Measurements from ENCODE around the gene CC2D1B.

Gene CC2D1B

GRCh38 chr1:52404116-52404974, 38.3 kb upstream of the CC2D1B start, which contains the start of the genes ORC1 and PRPF38A:
ORC1 (minus strand) TSS chr1:52404423; CDS start chr1:52402223, 2,200 bp downstream.
PRPF38A (plus strand) TSS chr1:52404602; CDS start chr1:52404750, 148 bp downstream.
- Histone ChIP-seq H3K4me1 (ENCODE audit: low read length) (peaks cover 17% of the 10 kb centered on the region), H3K27ac (ENCODE audit: low read length) (peak within 1 kb of the TSS; percentile 70), H3K27me3 (ENCODE audit: low read depth, low read length) (no peaks in the 10 kb centered on the region), H3K36me3 (replicated peaks; ENCODE audit: low read depth, low read length) (peaks cover 44% of the 10 kb centered on the region), H3K9me3 (ENCODE audit: insufficient read depth, low read length) (no peaks in the 10 kb centered on the region), H3K9ac (ENCODE audit: low read length) (peak within 1 kb of the TSS; percentile 90), H3K79me2 (ENCODE audit: low read length) (peaks cover 66% of the 10 kb centered on the region), H2AFZ (ENCODE audit: low read depth, low read length) (peak within 1 kb of the TSS; percentile 83), H3K4me3 (ENCODE audit: low read length) (peak within 1 kb of the TSS; percentile 86), H4K20me1 (ENCODE audit: insufficient read depth, low read length) (no peaks in the 10 kb centered on the region), H3K4me2 (ENCODE audit: low read length) (peak within 1 kb of the TSS; percentile 81)
- TF ChIP-seq CTCF (IDR thresholded peaks at IDR 0.05; ENCODE audit: low read depth, low read length): peak; percentile 31; the same call in 1 of the 2 replicates
- TF ChIP-seq EZH2phosphoT487 (IDR thresholded peaks at IDR 0.05; ENCODE audit: low read depth): no peak

- Histone ChIP-seq H3K4me2 (ENCODE audit: low read length) (peak overlapping the region; percentile 81), H3K27me3 (ENCODE audit: low read depth, low read length) (no peaks in the 10 kb centered on the region), H3K9me3 (ENCODE audit: insufficient read depth, low read length) (no peaks in the 10 kb centered on the region), H3K36me3 (replicated peaks; ENCODE audit: low read depth, low read length) (peaks cover 39% of the 10 kb centered on the region), H3K79me2 (ENCODE audit: low read length) (peaks cover 66% of the 10 kb centered on the region), H3K4me3 (ENCODE audit: low read length) (peak overlapping the region; percentile 86), H2AFZ (ENCODE audit: low read depth, low read length) (peak overlapping the region; percentile 83), H3K4me1 (ENCODE audit: low read length) (peaks cover 17% of the 10 kb centered on the region), H4K20me1 (ENCODE audit: insufficient read depth, low read length) (no peaks in the 10 kb centered on the region), H3K27ac (ENCODE audit: low read length) (peak overlapping the region; percentile 70), H3K9ac (ENCODE audit: low read length) (peak overlapping the region; percentile 90)
- TF ChIP-seq EZH2phosphoT487 (IDR thresholded peaks at IDR 0.05; ENCODE audit: low read depth) (no peak), CTCF (IDR thresholded peaks at IDR 0.05; ENCODE audit: low read depth, low read length) (no peak)
These were observed 37.6 kb upstream of the CC2D1B start for GRCh38 chr1:52403566-52404115.

- H3K4me1 ChIP-seq (ENCODE audit: low read length): peaks cover 17% of the 10 kb centered on the region
- H3K4me3 ChIP-seq (ENCODE audit: low read length): peak overlapping the region; percentile 86
- peak overlapping the region; percentile 81 for H3K4me2 ChIP-seq (ENCODE audit: low read length)
- H3K79me2 ChIP-seq (ENCODE audit: low read length): peaks cover 66% of the 10 kb centered on the region
- no peaks in the 10 kb centered on the region for H3K27me3 ChIP-seq (ENCODE audit: low read depth, low read length)
- H3K9me3 ChIP-seq (ENCODE audit: insufficient read depth, low read length): no peaks in the 10 kb centered on the region
- no peaks in the 10 kb centered on the region for H4K20me1 ChIP-seq (ENCODE audit: insufficient read depth, low read length)
- peak overlapping the region; percentile 70 for H3K27ac ChIP-seq (ENCODE audit: low read length)
- no peak overlapping the region for H2AFZ ChIP-seq (ENCODE audit: low read depth, low read length)
- TF ChIP-seq EZH2phosphoT487 (IDR thresholded peaks at IDR 0.05; ENCODE audit: low read depth) (no peak), CTCF (IDR thresholded peaks at IDR 0.05; ENCODE audit: low read depth, low read length) (no peak)
- peaks cover 34% of the 10 kb centered on the region for H3K36me3 ChIP-seq (replicated peaks; ENCODE audit: low read depth, low read length)
- H3K9ac ChIP-seq (ENCODE audit: low read length): peak overlapping the region; percentile 90
These were observed 36.8 kb upstream of the CC2D1B start for GRCh38 chr1:52402860-52403240.

GRCh38 chr1:52400131-52400530, 34.1 kb upstream of the CC2D1B start:
- Histone ChIP-seq H3K27me3 (ENCODE audit: low read depth, low read length) (no peaks in the 10 kb centered on the region), H3K4me3 (ENCODE audit: low read length) (no peak overlapping the region), H3K4me2 (ENCODE audit: low read length) (no peak overlapping the region), H4K20me1 (ENCODE audit: insufficient read depth, low read length) (no peaks in the 10 kb centered on the region), H3K9me3 (ENCODE audit: insufficient read depth, low read length) (no peaks in the 10 kb centered on the region), H3K36me3 (replicated peaks; ENCODE audit: low read depth, low read length) (peaks cover 35% of the 10 kb centered on the region), H3K9ac (ENCODE audit: low read length) (no peak overlapping the region), H3K79me2 (ENCODE audit: low read length) (peaks cover 44% of the 10 kb centered on the region), H3K4me1 (ENCODE audit: low read length) (peaks cover 11% of the 10 kb centered on the region), H2AFZ (ENCODE audit: low read depth, low read length) (no peak overlapping the region), H3K27ac (ENCODE audit: low read length) (no peak overlapping the region)
- TF ChIP-seq CTCF (IDR thresholded peaks at IDR 0.05; ENCODE audit: low read depth, low read length) (no peak), EZH2phosphoT487 (IDR thresholded peaks at IDR 0.05; ENCODE audit: low read depth) (no peak)

All from OCI-LY3 (cell line).